Memory B cell (primary cell): ENCODE data around the gene PRKCG.
"Not testable (repeated sequence)": the region's sequence is repeated elsewhere in the genome, so short reads cannot be mapped to it uniquely, and the experiment has no call there.

Experiments used
- ATAC-seq: fragments of 150-1000 bp; cut with Tn5 transposase; 2 replicates; pipeline ENCODE4 v1.10.0; 2021; ENCODE audit warnings: low read depth, mild to moderate bottlenecking, moderate library complexity
- DNase-seq, 2 donors: peaks; one replicate each; pipeline ENCODE4 v3.0.0; 2022; ENCODE audit warnings: low spot score in 2 of 2
- H3K27ac Mint-ChIP-seq: one replicate; pipeline ENCODE4 v1.8.0; 2022; ENCODE audit warnings: mild to moderate bottlenecking, moderate library complexity, mixed read lengths
- H3K27me3 Mint-ChIP-seq: one replicate; pipeline ENCODE4 v1.8.0; 2022; ENCODE audit warnings: mixed read lengths
- H3K36me3 Mint-ChIP-seq: one replicate; pipeline ENCODE4 v1.8.0; 2022; ENCODE audit warnings: mild to moderate bottlenecking, mixed read lengths
- H3K4me1 Mint-ChIP-seq: one replicate; pipeline ENCODE4 v1.8.0; 2022; ENCODE audit warnings: mixed read lengths
- H3K4me3 Mint-ChIP-seq: one replicate; pipeline ENCODE4 v1.8.0; 2022; ENCODE audit warnings: mild to moderate bottlenecking, moderate library complexity, mixed read lengths
- H3K9me3 Mint-ChIP-seq: one replicate; pipeline ENCODE4 v1.8.0; 2022; ENCODE audit warnings: mixed read lengths

Gene PRKCG

DNA sequence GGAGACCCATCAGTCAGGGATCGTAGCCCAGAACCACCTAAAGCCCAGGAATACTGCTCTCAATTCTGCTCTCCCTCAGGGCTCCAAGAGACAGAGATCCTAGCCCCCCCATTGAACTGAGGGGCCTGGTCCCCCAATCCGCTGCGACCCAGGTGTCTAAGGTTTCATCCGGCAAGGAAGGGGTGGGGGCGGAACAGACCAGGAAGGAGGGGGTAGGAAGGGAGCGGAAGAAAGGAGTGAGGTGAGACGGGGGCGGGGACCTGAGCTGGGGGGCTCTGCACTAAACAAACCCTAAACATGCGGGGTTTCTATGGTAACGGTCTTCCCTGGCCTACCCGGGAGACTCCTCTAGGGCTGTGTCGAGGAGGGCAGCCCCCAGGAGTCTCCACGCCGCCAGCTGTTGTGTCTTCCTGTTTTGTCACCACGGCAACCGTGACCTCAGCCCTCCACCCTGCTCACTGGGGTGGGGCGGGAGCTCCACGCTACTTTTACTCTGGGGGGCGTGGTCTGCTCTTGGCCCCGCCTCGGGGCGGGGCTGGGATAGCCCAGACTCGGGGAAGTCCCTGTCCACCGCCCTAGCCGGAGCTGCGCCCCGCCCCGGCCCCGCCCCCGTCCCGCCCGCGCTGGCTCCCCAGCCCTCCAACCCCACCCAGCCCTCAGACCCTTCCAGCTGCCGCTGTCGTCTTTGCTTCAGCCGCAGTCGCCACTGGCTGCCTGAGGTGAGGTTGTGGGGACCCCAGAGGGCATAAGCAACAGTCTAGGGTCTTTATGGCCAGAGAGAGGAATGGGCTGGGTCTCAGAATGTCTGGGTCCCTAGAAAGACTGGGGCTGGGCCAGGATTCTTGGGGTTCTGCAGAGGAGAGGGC lies 14.5 kb upstream of the PRKCG start, which contains the start of gene MYADM:
TSS of gene MYADM (plus strand) at position 659 of the 866 bp plus-strand sequence. CDS start 5,647 bp downstream, outside the sequence.
- Mint-ChIP-seq H3K4me1 (peaks cover 15% of the 10 kb centered on the region), H3K36me3 (peaks cover 2% of the 10 kb centered on the region)

DNA sequence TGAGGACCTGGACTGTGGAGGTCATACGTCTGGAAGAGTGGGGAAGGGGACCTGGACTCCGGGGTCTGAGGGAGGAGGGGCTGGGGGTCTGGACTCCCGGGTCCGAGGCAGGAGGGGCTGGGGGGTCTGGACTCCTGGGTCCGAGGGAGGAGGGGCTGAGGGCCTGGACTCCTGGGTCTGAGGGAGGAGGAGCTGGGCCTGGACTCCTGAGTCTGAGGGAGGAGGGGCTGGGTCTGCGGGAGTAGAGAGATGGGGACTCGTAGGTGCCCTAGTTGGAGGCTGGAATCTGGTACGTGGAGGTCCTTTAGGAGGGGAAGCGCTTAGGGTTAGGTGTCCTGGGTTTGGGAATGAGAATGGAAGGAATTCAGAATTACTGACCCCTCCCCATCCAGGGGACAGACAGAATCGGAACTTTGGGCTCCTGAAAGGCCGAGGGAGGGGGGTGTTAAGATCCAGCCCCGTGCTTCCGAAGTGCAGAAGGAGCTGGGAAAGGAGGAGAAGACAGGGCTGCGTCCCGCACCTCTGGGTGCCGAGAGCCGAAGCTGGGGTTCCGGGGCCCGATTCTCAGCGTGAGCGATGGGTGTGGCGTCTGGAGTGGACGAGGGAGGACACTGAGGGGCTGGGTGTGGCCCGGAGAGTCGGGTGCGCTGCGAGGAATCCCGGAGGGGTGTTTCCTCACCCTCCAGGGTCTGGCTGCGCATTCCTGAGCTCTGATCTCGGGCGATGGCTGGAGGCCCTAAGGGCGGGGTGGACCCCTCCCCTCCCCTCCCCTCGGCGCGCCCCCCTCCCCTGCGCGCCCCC lies 13.7 kb upstream of the PRKCG start:
- DNase-seq (peak in 1 of 2 donors; percentile 54), ATAC-seq (no peak)
- peak overlapping the region; percentile 96 for H3K27ac Mint-ChIP-seq
- H3K4me1 Mint-ChIP-seq = peaks cover 18% of the 10 kb centered on the region
- peaks cover 2% of the 10 kb centered on the region for H3K9me3 Mint-ChIP-seq
- peak overlapping the region; percentile 87 for H3K4me3 Mint-ChIP-seq
- peaks cover 5% of the 10 kb centered on the region for H3K27me3 Mint-ChIP-seq
- H3K36me3 Mint-ChIP-seq = peaks cover 2% of the 10 kb centered on the region

More for the DNA sequence above, 14.5 kb upstream of the PRKCG start, which contains the start of gene MYADM:
- ATAC-seq = peak; percentile 72
- Mint-ChIP-seq H3K27ac (peak within 1 kb of the TSS; percentile 96), H3K9me3 (no peaks in the 10 kb centered on the region), H3K4me3 (peak within 1 kb of the TSS; percentile 87), H3K27me3 (peaks cover 8% of the 10 kb centered on the region)
- DNase-seq = peak; percentile 87 to 95

DNA sequence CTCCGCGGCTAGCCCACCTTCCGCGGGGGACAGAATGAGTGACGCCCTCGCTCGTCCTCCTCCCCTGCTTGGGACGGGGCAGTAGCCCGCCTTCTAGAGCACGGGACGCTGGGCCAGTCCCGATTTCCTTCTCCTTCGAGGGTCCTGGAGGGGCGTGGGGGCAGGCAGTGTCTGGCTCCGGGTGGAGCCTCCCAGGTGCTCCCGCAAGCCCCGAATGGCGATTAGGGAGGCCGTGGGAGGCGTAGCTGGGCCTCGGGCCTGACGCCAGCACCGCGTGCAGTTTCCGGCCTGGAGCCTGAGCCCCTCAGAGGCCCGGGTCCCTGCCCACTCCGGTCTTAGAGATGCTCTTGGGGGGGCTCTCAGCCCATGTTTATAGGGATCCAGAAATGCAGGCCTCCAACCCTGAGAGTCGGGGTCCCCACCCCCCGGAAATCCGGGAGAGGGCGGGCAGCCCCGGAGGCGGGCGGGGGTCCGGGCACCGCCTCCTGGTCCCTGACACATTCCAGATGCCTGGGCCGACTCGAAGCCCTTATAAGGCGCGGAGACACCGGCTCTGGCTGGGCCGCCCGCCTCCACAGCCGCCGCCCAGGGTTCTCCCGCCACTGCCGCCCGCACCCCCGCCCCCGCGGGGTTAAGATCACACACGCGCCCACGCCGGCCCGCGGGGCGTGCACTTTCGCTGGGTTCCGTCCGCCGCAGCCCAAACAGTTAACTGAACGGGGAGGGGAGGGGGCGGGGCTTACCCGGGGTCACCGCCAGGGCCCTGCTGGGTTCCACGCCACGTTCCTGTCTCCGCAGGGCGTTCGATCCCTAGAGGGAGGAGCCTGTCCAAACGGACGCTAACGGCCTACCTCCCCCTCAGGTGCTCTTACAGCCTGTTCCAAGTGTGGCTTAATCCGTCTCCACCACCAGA lies 12.8 kb upstream of the PRKCG start:
- Mint-ChIP-seq H3K36me3 (peaks cover 8% of the 10 kb centered on the region), H3K4me1 (peaks cover 22% of the 10 kb centered on the region), H3K9me3 (peaks cover 2% of the 10 kb centered on the region), H3K27me3 (peaks cover 5% of the 10 kb centered on the region), H3K4me3 (peak overlapping the region; percentile 79), H3K27ac (peak overlapping the region; percentile 96)
- peak; percentile 60 to 80 for DNase-seq
- ATAC-seq = peak; percentile 40

DNA sequence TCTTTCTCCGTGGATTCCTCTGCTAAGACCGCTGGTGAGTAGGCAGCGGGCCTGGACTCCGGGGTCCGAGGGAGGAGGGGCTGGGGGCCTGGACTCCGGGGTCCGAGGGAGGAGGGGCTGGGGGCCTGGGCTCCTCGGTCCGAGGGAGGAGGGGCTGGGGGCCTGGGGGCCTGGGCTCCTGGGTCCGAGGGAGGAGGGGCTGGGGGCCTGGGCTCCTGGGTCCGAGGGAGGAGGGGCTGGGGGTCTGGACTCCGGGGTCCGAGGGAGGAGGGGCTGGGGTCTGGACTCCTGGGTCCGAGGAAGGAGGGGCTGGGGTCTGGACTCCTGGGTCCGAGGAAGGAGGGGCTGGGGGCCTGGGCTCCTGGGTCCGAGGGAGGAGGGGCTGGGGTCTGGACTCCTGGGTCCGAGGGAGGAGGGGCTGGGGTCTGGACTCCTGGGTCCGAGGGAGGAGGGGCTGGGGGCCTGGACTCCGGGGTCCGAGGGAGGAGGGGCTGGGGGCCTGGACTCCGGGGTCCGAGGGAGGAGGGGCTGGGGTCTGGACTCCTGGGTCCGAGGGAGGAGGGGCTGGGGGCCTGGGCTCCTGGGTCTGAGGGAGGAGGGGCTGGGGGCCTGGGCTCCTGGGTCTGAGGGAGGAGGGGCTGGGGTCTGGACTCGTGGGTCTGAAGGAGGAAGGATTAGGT lies 12.1 kb upstream of the PRKCG start:
- peak overlapping the region; percentile 79 for H3K4me3 Mint-ChIP-seq
- not testable (repeated sequence) for H3K9me3 Mint-ChIP-seq, H3K27me3 Mint-ChIP-seq, DNase-seq, ATAC-seq
- H3K27ac Mint-ChIP-seq = peak overlapping the region; percentile 96
- H3K36me3 Mint-ChIP-seq = peaks cover 13% of the 10 kb centered on the region
- H3K4me1 Mint-ChIP-seq = peaks cover 25% of the 10 kb centered on the region

DNA sequence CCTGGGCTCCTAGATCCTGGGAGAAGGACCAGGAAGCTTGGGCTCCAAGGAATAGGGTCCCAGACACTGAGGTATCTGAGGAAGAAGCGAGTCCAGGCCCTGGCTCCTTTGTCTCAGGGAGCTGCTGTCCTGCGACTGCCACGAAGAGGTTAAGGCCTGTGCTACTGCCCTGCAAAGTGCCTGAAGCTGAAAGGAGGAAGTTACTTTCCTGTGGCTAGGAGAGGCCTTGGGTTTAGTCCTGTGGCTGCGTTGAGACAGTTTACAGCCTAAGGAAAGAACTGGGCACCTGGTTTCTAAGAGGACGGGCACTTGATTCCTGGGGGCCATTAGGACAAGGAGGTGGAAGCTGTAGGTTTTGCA lies 11.5 kb upstream of the PRKCG start:
- Mint-ChIP-seq H3K36me3 (peaks cover 13% of the 10 kb centered on the region), H3K9me3 (peaks cover 4% of the 10 kb centered on the region), H3K4me1 (peaks cover 25% of the 10 kb centered on the region), H3K27me3 (peaks cover 5% of the 10 kb centered on the region), H3K4me3 (peak overlapping the region; percentile 44), H3K27ac (peak overlapping the region; percentile 41)
- ATAC-seq = no peak
- DNase-seq = peak in 1 of 2 donors; percentile 34

DNA sequence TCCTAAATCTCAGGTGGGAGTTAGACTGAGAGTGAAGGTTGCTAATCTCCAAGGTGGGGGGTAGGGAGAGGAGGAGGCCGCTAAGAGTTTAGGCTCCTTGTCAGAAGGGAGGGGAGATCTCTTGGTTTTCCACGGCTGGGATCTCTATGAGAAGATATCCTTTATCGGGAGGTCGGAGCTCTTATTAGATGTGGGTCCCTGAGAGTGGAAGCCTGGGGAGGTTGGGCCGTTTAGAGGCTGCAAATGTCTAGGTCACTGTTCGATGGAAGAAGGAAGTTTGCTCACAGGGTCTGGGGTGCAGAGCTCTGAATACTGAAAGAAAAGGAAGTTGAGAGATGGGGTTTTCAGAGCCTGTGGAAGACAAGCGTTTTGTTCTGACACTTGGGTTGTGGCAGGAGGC lies 10.5 kb upstream of the PRKCG start:
- Mint-ChIP-seq H3K4me3 (no peak overlapping the region), H3K27me3 (peaks cover 5% of the 10 kb centered on the region), H3K36me3 (peaks cover 13% of the 10 kb centered on the region), H3K9me3 (peaks cover 4% of the 10 kb centered on the region), H3K27ac (peak overlapping the region; percentile 53), H3K4me1 (peaks cover 25% of the 10 kb centered on the region)
- ATAC-seq (peak; percentile 5), DNase-seq (peak in 1 of 2 donors; percentile 34)

DNA sequence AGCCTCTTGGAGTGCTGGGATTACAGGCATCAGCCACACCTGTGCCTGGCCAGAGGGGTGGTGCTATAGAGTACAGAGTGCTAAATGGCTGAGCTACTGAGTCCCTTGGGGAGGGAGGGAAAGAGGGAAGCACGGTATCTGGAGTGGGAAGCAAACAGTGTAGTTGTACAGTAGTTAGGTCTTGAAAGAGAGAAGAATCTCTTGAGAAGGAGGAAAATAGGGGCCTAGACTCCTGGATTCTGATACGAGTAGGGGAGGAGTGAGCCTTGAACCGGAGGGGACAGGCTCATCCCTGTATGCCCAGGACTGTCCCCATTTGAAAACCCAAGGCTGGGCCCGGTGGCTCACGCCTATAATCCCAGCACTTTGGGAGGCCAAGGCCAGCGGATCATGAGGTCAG lies 9.2 kb upstream of the PRKCG start:
- Mint-ChIP-seq H3K27me3 (peaks cover 9% of the 10 kb centered on the region), H3K27ac (peak overlapping the region; percentile 57), H3K9me3 (peaks cover 8% of the 10 kb centered on the region), H3K36me3 (peaks cover 14% of the 10 kb centered on the region), H3K4me1 (peaks cover 24% of the 10 kb centered on the region), H3K4me3 (no peak overlapping the region)
- DNase-seq (no peak), ATAC-seq (no peak)

DNA sequence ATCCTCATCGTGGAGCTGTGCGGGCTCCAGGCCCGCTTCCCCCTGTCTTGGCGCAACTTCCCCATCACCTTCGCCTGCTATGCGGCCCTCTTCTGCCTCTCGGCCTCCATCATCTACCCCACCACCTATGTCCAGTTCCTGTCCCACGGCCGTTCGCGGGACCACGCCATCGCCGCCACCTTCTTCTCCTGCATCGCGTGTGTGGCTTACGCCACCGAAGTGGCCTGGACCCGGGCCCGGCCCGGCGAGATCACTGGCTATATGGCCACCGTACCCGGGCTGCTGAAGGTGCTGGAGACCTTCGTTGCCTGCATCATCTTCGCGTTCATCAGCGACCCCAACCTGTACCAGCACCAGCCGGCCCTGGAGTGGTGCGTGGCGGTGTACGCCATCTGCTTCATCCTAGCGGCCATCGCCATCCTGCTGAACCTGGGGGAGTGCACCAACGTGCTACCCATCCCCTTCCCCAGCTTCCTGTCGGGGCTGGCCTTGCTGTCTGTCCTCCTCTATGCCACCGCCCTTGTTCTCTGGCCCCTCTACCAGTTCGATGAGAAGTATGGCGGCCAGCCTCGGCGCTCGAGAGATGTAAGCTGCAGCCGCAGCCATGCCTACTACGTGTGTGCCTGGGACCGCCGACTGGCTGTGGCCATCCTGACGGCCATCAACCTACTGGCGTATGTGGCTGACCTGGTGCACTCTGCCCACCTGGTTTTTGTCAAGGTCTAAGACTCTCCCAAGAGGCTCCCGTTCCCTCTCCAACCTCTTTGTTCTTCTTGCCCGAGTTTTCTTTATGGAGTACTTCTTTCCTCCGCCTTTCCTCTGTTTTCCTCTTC lies 8.0 kb upstream of the PRKCG start:
- peaks cover 16% of the 10 kb centered on the region for H3K4me1 Mint-ChIP-seq
- ATAC-seq (no peak), DNase-seq (no peak)
- peaks cover 14% of the 10 kb centered on the region for H3K36me3 Mint-ChIP-seq
- peak overlapping the region; percentile 9 for H3K27ac Mint-ChIP-seq
- peaks cover 7% of the 10 kb centered on the region for H3K27me3 Mint-ChIP-seq
- H3K4me3 Mint-ChIP-seq = no peak overlapping the region
- peaks cover 8% of the 10 kb centered on the region for H3K9me3 Mint-ChIP-seq

DNA sequence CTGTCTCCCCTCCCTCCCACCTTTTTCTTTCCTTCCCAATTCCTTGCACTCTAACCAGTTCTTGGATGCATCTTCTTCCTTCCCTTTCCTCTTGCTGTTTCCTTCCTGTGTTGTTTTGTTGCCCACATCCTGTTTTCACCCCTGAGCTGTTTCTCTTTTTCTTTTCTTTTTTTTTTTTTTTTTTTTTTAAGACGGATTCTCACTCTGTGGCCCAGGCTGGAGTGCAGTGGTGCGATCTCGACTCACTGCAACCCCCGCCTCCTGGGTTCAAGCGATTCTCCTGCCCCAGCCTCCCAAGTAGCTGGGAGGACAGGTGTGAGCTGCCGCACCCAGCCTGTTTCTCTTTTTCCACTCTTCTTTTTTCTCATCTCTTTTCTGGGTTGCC lies 7.4 kb upstream of the PRKCG start:
- Mint-ChIP-seq H3K4me1 (peaks cover 16% of the 10 kb centered on the region), H3K27ac (peak overlapping the region; percentile 9), H3K4me3 (no peak overlapping the region), H3K36me3 (peaks cover 14% of the 10 kb centered on the region), H3K27me3 (peaks cover 7% of the 10 kb centered on the region), H3K9me3 (peaks cover 8% of the 10 kb centered on the region)
- DNase-seq (no peak), ATAC-seq (no peak)

GRCh38 chr19:53875602-53876325 lies 6.2 kb upstream of the PRKCG start:
- peaks cover 12% of the 10 kb centered on the region for H3K4me1 Mint-ChIP-seq
- ATAC-seq (no peak), DNase-seq (no peak)
- H3K27ac Mint-ChIP-seq = no peak overlapping the region
- peaks cover 7% of the 10 kb centered on the region for H3K27me3 Mint-ChIP-seq
- peaks cover 14% of the 10 kb centered on the region for H3K36me3 Mint-ChIP-seq
- H3K9me3 Mint-ChIP-seq = peaks cover 8% of the 10 kb centered on the region
- H3K4me3 Mint-ChIP-seq = no peak overlapping the region

- H3K9me3 Mint-ChIP-seq = peaks cover 8% of the 10 kb centered on the region
- H3K4me3 Mint-ChIP-seq = no peak overlapping the region
- H3K27ac Mint-ChIP-seq = peak overlapping the region; percentile 53
- H3K4me1 Mint-ChIP-seq = peaks cover 10% of the 10 kb centered on the region
- no peak for DNase-seq
- ATAC-seq = no peak
- H3K27me3 Mint-ChIP-seq = peaks cover 7% of the 10 kb centered on the region
- H3K36me3 Mint-ChIP-seq = peaks cover 12% of the 10 kb centered on the region
Observed at GRCh38 chr19:53876651-53877224, 5.3 kb upstream of the PRKCG start.
